HG02642 (cell line): ENCODE results near the gene GRIA3.
A peak's percentile ranks its signal among the peaks of the same experiment; 100 is the strongest.
"Not testable (repeated sequence)": the region's sequence is repeated elsewhere in the genome, so short reads cannot be mapped to it uniquely, and the experiment has no call there.

Experiments
- ATAC-seq: cut with Tn5 transposase; IDR thresholded peaks from one replicate; pipeline ENCODE4 v1.9.1; 2021; ENCODE audit warnings: mild to moderate bottlenecking; ENCODE audit not compliant: unreplicated experiment, poor library complexity

The GRIA3 gene

DNA sequence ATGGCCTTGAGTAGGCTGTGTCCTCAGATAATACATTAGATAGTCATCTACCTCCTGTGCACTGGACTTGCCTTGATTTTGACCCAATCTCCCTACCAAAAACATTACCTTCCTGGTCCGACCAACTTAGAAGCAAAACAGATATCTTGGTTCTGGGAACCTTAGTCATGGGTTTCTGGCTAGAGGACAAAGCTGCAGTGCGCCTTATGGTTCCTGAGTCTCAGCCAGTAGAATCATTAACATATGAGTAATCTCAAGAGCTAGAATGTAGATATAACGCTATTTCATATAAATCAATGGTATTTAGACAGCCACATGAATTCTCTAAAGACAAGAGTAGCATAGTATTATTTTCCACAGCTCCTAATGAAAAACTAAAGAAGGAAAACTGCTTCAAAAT, 83.1 kb downstream of the GRIA3 start:
- ATAC-seq: no peak

- ATAC-seq: no peak
Measured at GRCh38 chrX:123271902-123272301, 87.8 kb downstream of the GRIA3 start.

DNA sequence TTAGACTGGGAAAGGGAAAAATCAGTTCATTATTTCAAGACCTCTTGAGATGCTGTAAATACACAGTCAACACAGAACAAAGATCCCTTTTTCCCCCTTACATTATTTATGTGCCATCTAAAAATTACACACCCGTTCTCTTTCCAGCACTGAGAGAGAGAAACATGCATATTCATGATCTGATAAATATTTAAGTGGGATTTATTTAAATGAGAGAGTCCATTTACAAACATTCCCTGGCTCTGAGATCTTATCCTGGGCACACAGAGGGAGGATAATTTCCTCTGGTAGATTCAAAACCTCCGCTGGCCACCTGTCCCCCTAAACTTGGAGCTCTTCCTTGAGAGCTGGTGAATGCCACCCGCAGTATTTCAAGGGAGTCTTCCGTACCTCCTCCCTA, 88.6 kb downstream of the GRIA3 start:
- no peak for ATAC-seq

GRCh38 chrX:123274796-123275195, 90.7 kb downstream of the GRIA3 start:
- no peak for ATAC-seq

DNA sequence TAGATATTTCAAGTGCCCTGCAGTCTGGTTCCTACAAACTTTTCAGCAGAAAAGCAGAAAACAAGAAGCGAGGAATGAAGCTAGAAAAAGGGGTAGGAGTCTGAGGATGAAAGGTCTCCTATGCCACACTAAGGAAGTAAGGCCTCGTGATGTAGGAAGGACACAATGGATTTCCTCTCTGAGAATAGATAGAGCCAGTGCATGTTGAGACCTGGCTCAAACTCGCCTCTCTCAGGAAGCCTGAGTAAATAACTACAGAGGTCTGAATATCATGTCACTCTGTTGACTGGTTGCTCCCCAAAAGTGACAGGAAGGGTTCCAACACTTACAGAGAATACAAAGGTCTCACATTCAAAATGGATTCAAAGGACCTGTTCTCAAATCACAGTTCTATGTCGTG, 93.3 kb downstream of the GRIA3 start:
- no peak for ATAC-seq

GRCh38 chrX:123277821-123278220, 93.7 kb downstream of the GRIA3 start:
- no peak for ATAC-seq

GRCh38 chrX:123282241-123282640, 98.2 kb downstream of the GRIA3 start:
- no peak for ATAC-seq

GRCh38 chrX:123283407-123283806, 99.3 kb downstream of the GRIA3 start:
- ATAC-seq: not testable (repeated sequence)

GRCh38 chrX:123291623-123292022, 107.5 kb downstream of the GRIA3 start:
- no peak for ATAC-seq

DNA sequence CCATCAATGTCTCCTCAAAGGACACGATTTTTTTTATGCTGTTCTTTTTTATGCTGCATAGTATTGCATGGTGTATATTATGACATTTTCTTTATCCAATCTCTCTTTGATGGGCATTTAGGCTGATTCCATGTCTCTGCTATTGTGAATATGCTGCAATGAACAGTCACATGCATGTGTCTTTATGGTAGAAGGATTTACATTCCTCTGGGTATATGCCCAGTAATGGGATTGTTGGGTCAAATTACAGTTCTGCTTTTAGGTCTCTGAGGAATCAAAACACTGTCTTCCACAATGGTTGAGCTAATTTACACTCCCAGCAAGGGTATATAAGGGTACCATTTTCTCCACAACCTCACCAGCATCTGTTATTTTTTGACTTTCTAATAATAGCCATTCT, 113.9 kb downstream of the GRIA3 start:
- no peak for ATAC-seq

DNA sequence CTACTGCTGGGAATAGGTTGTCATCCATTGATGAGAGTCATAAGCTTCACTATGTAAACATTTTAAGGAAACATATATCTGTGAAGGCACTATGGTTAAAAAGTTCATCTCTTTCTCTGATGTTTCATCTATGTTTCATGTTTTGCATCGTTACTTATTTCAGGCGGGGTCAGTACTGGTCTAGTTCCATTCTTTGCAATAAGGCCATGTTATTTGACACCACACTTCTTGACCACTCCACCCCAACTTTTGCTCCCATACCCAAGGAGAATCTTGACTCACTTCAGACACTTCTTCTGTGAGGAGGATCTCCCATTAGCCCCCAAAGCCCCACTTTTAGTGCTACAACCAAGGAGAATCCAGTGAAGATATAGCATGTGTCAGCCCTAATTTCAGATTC, 119.4 kb downstream of the GRIA3 start:
- ATAC-seq: no peak

DNA sequence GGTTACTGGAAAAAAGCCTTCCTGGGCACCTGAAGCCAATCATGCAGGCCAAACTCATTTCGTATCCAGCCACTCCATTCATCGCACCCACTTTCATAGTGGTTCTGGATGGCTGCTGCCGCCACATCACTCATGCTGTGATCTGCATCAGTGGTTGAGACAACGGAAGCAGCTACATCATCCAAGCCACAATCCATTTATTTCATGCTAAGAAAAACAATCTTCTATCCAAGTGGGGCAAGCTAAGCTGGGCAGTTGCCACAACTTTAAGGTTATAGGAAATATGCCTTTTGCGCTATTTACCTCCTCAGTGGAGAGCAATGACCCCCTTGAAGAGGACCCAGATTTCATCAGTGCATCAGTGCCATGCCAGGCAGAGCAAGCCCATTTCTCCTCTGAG, 124.6 kb downstream of the GRIA3 start:
- no peak for ATAC-seq

DNA sequence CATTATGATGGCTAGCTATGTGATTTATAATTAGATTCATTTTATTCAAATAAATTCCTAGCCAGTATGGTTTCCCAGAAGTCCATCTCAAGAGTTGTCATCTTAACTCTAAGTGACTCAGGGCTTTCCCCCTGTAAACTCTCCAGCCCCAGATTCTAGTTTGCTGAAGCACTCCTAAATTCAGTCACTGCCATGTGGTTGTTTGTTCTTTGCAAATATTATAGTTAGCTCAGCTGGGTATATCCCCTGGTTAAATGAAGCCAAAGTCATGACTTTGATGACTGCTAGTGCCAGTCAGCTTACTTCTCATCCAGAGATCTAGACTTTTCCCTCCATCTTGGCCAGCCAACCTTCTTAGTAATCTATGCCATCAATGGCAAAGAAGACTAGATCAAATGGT, 126.0 kb downstream of the GRIA3 start:
- ATAC-seq: no peak

GRCh38 chrX:123311486-123311885, 127.4 kb downstream of the GRIA3 start:
- ATAC-seq: no peak

GRCh38 chrX:123313486-123313885, 129.4 kb downstream of the GRIA3 start:
- no peak for ATAC-seq

- no peak for ATAC-seq
Measured at GRCh38 chrX:123320622-123321021, 136.5 kb downstream of the GRIA3 start.

DNA sequence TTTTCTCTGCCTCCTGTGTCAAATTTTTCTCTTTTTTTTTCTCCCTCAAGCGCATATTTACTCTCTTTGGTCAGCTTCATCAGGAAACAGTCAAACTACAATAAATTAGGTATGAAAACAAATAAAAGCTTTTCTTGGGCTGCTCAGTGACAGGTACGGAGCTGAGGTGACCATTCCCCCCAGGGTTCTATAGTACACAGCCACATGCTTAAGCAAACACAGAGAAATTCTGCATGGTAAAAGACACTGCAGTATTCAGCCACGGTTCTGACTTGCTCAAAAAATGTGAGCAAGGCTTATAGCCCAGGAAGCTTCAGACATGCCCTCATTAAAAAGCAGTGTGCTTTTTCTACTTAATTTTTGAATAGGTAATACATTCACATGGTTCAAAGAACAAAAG, 138.5 kb downstream of the GRIA3 start:
- no peak for ATAC-seq

DNA sequence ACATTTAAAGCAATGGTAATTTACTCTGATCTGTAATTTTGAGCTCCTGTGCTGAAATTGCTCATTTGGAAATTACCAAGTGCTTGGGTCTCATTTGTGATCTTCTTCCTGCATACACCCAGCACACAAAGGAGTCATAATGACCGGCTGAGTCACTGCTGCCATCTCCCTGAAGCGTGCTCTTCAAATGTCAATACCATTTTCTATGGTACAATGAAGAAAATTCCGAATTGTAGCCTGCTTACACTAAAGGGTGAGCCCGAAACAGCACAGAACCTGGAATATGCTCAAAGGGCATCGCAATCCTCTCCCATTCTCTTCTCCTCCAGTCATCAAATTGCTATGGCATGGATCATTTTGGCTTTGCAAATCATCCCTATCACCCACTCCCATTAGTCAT, 140.5 kb downstream of the GRIA3 start:
- no peak for ATAC-seq

- peak; percentile 82 for ATAC-seq
Measured at GRCh38 chrX:123330229-123330942, 146.3 kb downstream of the GRIA3 start.

DNA sequence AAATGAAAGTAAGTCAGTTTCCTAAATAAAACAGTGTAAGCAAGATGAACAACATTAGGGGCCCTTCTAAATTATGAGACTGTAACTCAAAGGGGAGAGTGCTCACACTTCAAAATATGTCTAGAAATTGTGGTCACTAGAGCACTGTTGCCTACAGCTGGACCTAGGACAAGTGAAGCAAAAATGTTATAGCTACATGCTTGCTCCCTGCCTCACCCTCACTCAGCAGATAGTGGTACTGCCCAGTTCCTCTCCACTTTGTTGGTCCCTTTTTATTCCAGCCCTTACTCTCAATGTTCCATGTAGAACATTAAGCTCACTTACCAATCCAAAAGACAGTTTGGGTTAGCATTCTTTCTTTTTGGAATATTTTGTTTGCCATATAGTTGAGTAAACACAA, 147.3 kb downstream of the GRIA3 start:
- no peak for ATAC-seq

DNA sequence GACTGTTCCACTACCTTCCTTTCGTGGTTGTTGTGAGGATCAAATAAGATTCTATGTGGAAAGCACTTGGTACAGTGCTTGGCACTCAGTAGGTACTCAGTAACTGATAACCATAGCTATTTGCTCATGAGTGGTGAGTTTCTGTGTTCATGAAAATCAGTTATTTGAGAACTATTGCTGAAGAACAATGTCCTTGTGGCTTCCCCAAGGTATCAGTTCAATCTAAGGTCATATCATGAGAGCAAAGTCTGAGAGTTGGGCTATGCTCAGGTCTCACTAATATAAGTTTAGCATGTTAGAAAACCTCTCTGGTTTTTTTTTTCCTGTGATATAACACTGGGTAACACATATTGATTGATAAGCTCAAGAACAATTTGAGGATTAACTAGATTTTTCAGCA, 147.8 kb downstream of the GRIA3 start:
- no peak for ATAC-seq

DNA sequence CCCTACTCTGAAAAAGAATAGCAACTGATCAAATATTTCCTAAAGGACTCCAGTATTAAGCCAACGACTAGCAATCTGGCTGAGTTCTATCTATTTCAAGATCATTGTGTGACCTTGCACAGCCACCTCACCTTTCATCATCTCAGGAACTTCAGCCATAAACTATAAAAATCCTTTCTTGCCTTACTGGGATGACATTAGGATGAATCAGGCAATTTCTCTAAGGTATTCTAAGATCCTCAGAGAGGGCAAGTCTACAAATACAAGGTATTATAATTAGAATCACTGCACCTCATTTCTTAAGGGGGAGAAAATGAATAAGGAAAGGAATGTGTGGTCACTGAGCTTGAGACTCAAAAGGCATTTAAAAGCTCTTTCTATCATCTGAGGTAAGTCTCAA, 152.6 kb downstream of the GRIA3 start:
- no peak for ATAC-seq
